Measurements from ENCODE around the gene STXBP1. TPM values are rescaled to one million over a fixed set of nuclear protein-coding genes. Genes with fewer than 3 reads are reported as not detected.

Gene STXBP1
- total RNA-seq, 1 experiment from 2014 or later = 40.6 TPM

- ChIA-PET POLR2A (no interaction called here), CTCF (interaction anchor here (1.5 kb wide), 1 partner anchor 51 kb away, joined by 5 read pairs; the partner anchor contains the start of gene TOR2A), RAD21 (ENCODE audit: low non-redundant PET in 1 of 2, low total read pairs in 2 of 2, uncharacterized antibody in 2 of 2, unreplicated experiment in 2 of 2) (no interaction called here)
- BruUV-seq (replicated peaks) = no TSS peak
- no peaks in the 10 kb centered on the region for H3K9me3 ChIP-seq (ENCODE audit: control insufficient read depth in 1 of 2, insufficient read depth in 1 of 2, low read depth in 1 of 2, low read length in 2 of 2)
- peaks cover 0 to 3% of the 10 kb centered on the region in 2 experiments; a peak in 1 of 4 replicates for H3K36me3 ChIP-seq (ENCODE audit: control insufficient read depth in 1 of 2, insufficient read depth in 2 of 2, low read length in 2 of 2)
- no peaks in the 10 kb centered on the region for H4K20me1 ChIP-seq (ENCODE audit: insufficient read depth)
- intact Hi-C loops (cut with micrococcal nuclease) = no loop called here
- H3K4me2 ChIP-seq (ENCODE audit: low read length) = no peak overlapping the region
- H3K4me1 ChIP-seq (ENCODE audit: control insufficient read depth in 1 of 2, insufficient read depth in 2 of 2, low read length in 2 of 2) = peaks cover 0 to 9% of the 10 kb centered on the region in 2 experiments; a peak in 1 of 4 replicates
- H3K27me3 ChIP-seq (ENCODE audit: insufficient read depth, low read length) = no peaks in the 10 kb centered on the region
- no peak overlapping the region for H2AFZ ChIP-seq (ENCODE audit: low read depth, low read length, poor library complexity, severe bottlenecking)
- H3K79me2 ChIP-seq (ENCODE audit: insufficient read depth, low read length) = no peaks in the 10 kb centered on the region
- no peak overlapping the region for H3K4me3 ChIP-seq (replicated peaks in 1 of 2; ENCODE audit: low read depth in 1 of 2, low read length in 2 of 2)
- no peak overlapping the region for H3K27ac ChIP-seq (ENCODE audit: low read depth, low read length)
- TF ChIP-seq ZFX (IDR thresholded peaks at IDR 0.05) (no peak), POLR2A (IDR thresholded peaks at IDR 0.05; ENCODE audit: borderline replicate concordance, extremely low read depth, insufficient read depth, insufficient read length) (no peak), SP1 (IDR thresholded peaks at IDR 0.05; ENCODE audit: low read depth) (no peak), FOSL1 (IDR thresholded peaks at IDR 0.05; ENCODE audit: low read depth) (no peak), SIN3A (IDR thresholded peaks at IDR 0.05; ENCODE audit: low read depth) (no peak), YY1 (IDR thresholded peaks at IDR 0.05; ENCODE audit: extremely low read depth, insufficient replicate concordance, low read depth, low read length) (no peak), EGR1 (IDR thresholded peaks at IDR 0.05; ENCODE audit: low read depth) (no peak), CBX3 (IDR thresholded peaks at IDR 0.05; ENCODE audit: low read depth) (no peak), TCF7L2 (IDR thresholded peaks at IDR 0.05; ENCODE audit: borderline replicate concordance, extremely low read depth, insufficient read depth, insufficient read length) (no peak), EZH2 (IDR thresholded peaks at IDR 0.05) (no peak), ELF1 (IDR thresholded peaks at IDR 0.05; ENCODE audit: borderline replicate concordance, low read depth) (no peak), CTCF (IDR thresholded peaks at IDR 0.05 in 2 of 3, conservative IDR thresholded peaks at IDR 0.05 in 1 of 3; ENCODE audit: borderline replicate concordance in 1 of 3, insufficient read depth in 1 of 3, low read depth in 2 of 3, low read length in 2 of 3) (no peak), REST (IDR thresholded peaks at IDR 0.05; ENCODE audit: low read depth) (no peak), CEBPB (IDR thresholded peaks at IDR 0.05; ENCODE audit: low read depth) (no peak), RAD21 (IDR thresholded peaks at IDR 0.05; ENCODE audit: low read depth) (no peak), ZNF274 (IDR thresholded peaks at IDR 0.05; ENCODE audit: low read depth, low read length) (no peak), SRF (IDR thresholded peaks at IDR 0.05; ENCODE audit: low read depth) (no peak)
- TF ChIP-seq, protein P1, sequence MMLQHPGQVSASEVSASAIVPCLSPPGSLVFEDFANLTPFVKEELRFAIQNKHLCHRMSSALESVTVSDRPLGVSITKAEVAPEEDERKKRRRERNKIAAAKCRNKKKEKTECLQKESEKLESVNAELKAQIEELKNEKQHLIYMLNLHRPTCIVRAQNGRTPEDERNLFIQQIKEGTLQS (IDR thresholded peaks at IDR 0.05) = no peak
- no peak overlapping the region for H3K9ac ChIP-seq (ENCODE audit: low read length)
- DNase-seq (ENCODE audit: low read depth, low spot score) (no peak), ATAC-seq (no peak)
- no peaks in the 10 kb centered on the region for H3K9me2 ChIP-seq (ENCODE audit: insufficient read depth)
These were observed 71.6 kb downstream of the STXBP1 start for GRCh38 chr9:127683723-127684122.
